Measurements from ENCODE around the gene PAK5.

Gene PAK5

DNA sequence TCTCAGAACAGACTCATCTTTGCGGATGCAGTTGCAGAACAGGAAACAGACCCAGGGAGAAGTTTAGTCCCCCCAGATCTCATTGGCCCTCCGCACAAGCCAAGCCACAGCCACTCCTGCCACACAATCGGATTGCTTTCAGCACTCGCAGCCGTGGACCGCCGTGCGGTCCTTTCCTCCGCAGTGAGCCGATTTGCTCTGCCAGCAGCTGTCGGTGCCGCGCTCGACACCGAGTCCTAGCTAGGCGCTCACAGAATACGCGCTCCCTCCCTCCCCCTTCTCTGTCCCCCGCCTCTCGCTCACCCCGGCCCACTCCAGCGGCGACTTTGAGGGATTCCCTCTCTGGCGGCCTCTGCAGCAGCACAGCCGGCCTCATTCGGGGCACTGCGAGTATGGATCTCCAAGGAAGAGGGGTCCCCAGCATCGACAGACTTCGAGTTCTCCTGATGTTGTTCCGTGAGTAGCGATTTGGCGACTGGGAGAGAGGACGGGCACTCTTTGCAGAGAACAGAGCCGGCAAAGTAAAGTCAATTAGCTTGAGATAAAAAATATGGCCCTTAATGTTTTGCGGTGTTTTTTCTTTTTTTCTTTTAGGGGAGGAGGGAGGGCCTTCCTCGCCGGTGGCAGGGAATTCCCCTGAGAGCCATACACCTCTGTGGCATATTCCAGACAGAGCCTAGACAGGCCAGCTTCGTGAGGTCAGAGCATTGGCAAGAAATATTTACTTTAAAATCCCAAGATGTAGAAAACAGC lies 324.2 kb downstream of the PAK5 start, which contains the start of gene LAMP5:
Gene LAMP5 (plus strand): TSS at position 130 of the 753 bp plus-strand sequence. CDS start 263 bp downstream, at position 393.
- no peak for DNase-seq

GRCh38 chr20:9514072-9514460 lies 324.8 kb downstream of the PAK5 start:
- no peak for DNase-seq

GRCh38 chr20:9510911-9511310 lies 328.0 kb downstream of the PAK5 start:
- DNase-seq, result no peak

DNA sequence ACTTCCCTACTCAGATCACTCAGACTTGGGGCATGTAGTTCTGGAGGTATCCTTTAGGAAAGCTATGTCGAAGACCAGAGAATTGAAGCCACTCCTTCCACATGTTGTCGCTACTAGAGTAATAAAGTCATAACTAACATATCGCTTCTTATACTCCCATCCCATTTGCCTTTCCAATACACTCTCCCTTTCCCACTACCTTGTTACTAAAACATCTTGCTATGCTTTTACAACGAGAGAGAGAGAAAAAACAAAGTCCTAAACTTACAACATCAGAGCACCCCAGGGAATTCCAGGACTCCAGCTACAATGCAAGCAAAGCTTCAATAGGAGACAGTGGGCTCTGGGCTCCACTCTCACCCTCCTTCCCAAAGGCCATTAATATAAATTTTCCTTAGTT lies 329.6 kb downstream of the PAK5 start:
- no peak for DNase-seq

DNA sequence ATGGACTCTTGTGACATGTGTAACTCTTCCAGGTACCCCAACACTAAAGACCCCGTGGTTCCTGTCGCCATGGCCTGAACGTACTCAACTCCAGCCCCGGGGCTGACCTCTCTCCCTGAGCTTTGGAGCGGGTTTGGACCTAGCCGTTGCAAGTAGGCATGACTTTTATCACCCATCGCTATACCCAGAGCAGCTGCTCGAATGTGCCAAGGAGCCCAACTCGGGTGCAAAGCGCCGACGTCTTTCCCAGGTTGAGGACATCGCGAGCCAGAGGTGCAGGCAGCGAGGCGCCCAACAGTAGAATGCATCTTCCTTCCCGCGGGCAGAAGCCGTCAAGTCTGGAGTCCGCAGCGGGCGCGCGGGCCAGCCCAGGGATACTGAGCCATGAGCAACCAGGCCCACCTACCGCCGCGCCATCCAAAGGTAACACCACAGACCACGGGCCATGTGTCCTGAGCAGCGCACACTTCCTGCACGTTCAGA lies 330.1 kb downstream of the PAK5 start:
- no peak for DNase-seq

GRCh38 chr20:9508240-9508661 lies 330.6 kb downstream of the PAK5 start:
- no peak for DNase-seq

- DNase-seq, result no peak
Measured at GRCh38 chr20:9507544-9508239, 331.2 kb downstream of the PAK5 start.

DNA sequence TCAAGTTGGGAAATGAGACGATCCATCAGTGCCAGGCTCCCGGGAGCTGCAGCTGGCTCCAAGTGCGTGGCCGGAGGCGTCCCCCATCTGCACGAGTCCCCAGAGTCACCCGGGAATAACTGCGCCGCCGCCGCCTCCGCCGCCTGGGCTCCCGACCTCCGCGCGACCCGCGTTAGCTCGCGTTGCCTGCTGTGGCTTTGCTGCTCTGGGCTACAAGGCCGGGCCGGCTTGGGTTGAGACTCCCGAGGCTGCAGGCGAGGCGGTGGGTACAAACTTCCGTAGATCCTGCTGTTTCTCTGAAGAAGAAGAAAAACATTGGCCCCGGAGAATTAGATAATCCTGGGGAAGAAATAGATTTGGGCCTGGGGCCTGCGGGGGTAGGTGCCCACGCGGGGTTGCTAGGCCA lies 331.9 kb downstream of the PAK5 start:
- no peak for DNase-seq

- no peak for DNase-seq
Measured at GRCh38 chr20:9506280-9506821, 332.5 kb downstream of the PAK5 start.

GRCh38 chr20:9503526-9504245 lies 335.2 kb downstream of the PAK5 start:
- DNase-seq, result peak; percentile 71 to 73

GRCh38 chr20:9501473-9501872 lies 337.4 kb downstream of the PAK5 start:
- no peak for DNase-seq

DNA sequence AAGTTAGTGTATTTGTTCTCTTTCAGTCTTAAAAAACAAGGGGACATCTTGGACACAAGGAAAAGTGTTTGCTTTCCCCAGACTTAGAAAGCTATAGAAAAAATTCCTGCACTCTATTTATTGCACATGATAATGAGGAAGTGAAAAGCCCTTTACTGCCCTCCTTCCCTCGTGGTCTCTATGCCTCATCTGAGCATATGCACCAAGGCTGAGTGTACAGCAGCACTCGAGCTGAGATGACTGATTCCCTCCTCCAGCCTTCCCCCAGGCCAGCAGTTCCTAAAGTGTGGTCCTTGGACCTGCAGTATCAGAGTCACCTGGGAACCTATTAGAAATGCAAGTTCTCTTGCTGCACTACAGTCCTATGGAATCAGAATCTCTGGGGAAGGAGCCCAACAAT lies 338.8 kb downstream of the PAK5 start:
- peak; percentile 35 to 47 for DNase-seq

- no peak for DNase-seq
Measured at GRCh38 chr20:9499126-9499899, 339.6 kb downstream of the PAK5 start.

- peak; percentile 13 to 32 for DNase-seq
Measured at GRCh38 chr20:9498322-9498721, 340.6 kb downstream of the PAK5 start.

GRCh38 chr20:9496155-9496554 lies 342.7 kb downstream of the PAK5 start:
- DNase-seq, result peak; percentile 15 to 16

GRCh38 chr20:9495701-9496100 lies 343.2 kb downstream of the PAK5 start:
- DNase-seq, result no peak

- DNase-seq, result no peak
Measured at GRCh38 chr20:9493803-9494202, 345.1 kb downstream of the PAK5 start.

DNA sequence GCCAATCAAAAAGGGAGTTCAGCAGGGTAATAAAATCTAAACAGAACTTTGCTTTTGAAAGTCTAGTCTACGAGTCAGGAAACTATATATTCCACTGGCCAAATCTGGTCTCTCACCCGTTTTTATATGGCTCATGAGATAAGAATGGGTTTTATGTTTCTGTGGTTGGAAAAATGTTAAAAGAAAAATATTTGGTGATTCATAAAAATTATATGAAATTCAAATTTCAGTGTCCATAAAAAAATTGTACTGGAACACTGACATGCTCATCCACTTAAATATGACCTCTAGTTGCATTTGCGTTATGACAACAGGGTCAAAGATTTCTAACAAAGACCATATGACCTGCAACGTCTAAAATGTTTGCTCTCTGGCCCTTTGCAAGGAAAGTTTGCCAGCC lies 346.8 kb downstream of the PAK5 start:
- DNase-seq, result no peak

- no peak for DNase-seq
Measured at GRCh38 chr20:9491324-9491723, 347.6 kb downstream of the PAK5 start.

- DNase-seq, result no peak
Measured at GRCh38 chr20:9490631-9491030, 348.2 kb downstream of the PAK5 start.

DNA sequence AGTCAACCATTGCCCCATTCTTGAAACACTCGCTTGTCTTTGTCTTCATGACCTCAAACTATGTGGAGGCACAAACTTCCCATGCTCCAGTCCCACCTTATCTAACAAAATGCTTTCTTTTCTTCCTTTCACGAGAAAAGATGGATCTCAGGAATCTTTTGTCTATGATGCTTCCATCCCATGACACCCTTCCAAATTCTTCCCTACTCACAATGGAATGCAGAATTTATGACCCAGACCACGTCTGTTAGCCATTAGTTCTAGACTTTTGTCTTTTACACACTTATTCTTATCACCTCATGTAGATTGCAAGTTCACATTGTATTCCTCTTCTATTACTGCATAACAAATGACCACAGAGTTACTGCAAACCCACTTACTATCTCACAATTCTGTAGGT lies 348.7 kb downstream of the PAK5 start:
- no peak for DNase-seq

GRCh38 chr20:9488063-9488462 lies 350.8 kb downstream of the PAK5 start:
- DNase-seq, result no peak
